Loucy (cell line): ENCODE data around the gene USP7.
"Not testable (repeated sequence)": the region's sequence is repeated elsewhere in the genome, so short reads cannot be mapped to it uniquely, and the experiment has no call there.

Experiments used
- H2AFZ ChIP-seq: fragments of 200-600 bp; sonication (generic); 2 replicates; pipeline ENCODE4 v1.6.0; 2016; ENCODE audit warnings: antibody characterized with exemption, mild to moderate bottlenecking, low read length, moderate library complexity
- H3F3A ChIP-seq: fragments of 200-600 bp; 2 replicates; pipeline ENCODE4 v1.6.0; 2016; ENCODE audit warnings: antibody characterized with exemption, low read depth, mild to moderate bottlenecking
- H3K27me3 ChIP-seq: fragments of 200-600 bp; sonication (generic); 2 replicates; pipeline ENCODE4 v1.6.1; 2014; ENCODE audit warnings: low read length, mild to moderate bottlenecking; ENCODE audit not compliant: insufficient read depth, poor library complexity, severe bottlenecking
- H3K36me3 ChIP-seq: fragments of 200-600 bp; sonication (generic); 2 replicates; pipeline ENCODE4 v1.6.1; 2016; ENCODE audit warnings: low read length; ENCODE audit not compliant: insufficient read depth
- H3K4me1 ChIP-seq: fragments of 200-600 bp; sonication (generic); 2 replicates; pipeline ENCODE4 v1.5.1; 2014; ENCODE audit warnings: low read length, mild to moderate bottlenecking; ENCODE audit not compliant: insufficient read depth, poor library complexity, severe bottlenecking
- H3K4me2 ChIP-seq: fragments of 200-600 bp; sonication (generic); 2 replicates; pipeline ENCODE4 v1.6.0; 2014; ENCODE audit warnings: antibody characterized with exemption, low read length, low read depth, mild to moderate bottlenecking; ENCODE audit not compliant: poor library complexity, severe bottlenecking
- H3K4me3 ChIP-seq: fragments of 200-600 bp; sonication (generic); 2 replicates; pipeline ENCODE4 v1.5.1; 2014; ENCODE audit warnings: low read length, mild to moderate bottlenecking, mixed read lengths; ENCODE audit not compliant: poor library complexity, severe bottlenecking
- H3K79me2 ChIP-seq: fragments of 200-600 bp; sonication (generic); 2 replicates; pipeline ENCODE4 v1.6.1; 2014; ENCODE audit warnings: low read length; ENCODE audit not compliant: insufficient read depth
- H3K9ac ChIP-seq: fragments of 200-600 bp; sonication (generic); 2 replicates; pipeline ENCODE4 v1.6.0; 2014; ENCODE audit warnings: mild to moderate bottlenecking, low read depth, low read length, moderate library complexity; ENCODE audit not compliant: poor library complexity, severe bottlenecking
- H3K9me2 ChIP-seq: fragments of 200-600 bp; sonication (generic); replicated peaks from 2 replicates; pipeline ENCODE4 v1.6.1; 2016; ENCODE audit warnings: low read depth, low read length, mixed read lengths
- H3K9me3 ChIP-seq: fragments of 200-600 bp; sonication (generic); 2 replicates; pipeline ENCODE4 v1.6.1; 2014; ENCODE audit warnings: mild to moderate bottlenecking, antibody characterized with exemption, low read length, low read depth; ENCODE audit not compliant: insufficient read depth
- H4K20me1 ChIP-seq: fragments of 200-600 bp; sonication (generic); 2 replicates; pipeline ENCODE4 v1.6.0; 2014; ENCODE audit warnings: antibody characterized with exemption, low read length, mild to moderate bottlenecking; ENCODE audit not compliant: insufficient read depth, poor library complexity, severe bottlenecking
- CTCF ChIP-seq: fragments of 200-600 bp; sonication (generic); conservative IDR thresholded peaks from 2 replicates; pipeline ENCODE4 v1.5.1; 2014; ENCODE audit warnings: mild to moderate bottlenecking, antibody characterized with exemption, low read length
- EZH2phosphoT487 ChIP-seq: fragments of 200-600 bp; IDR thresholded peaks from 2 replicates; pipeline ENCODE4 v1.6.1; 2018; ENCODE audit warnings: antibody characterized with exemption, mild to moderate bottlenecking, moderate library complexity, borderline replicate concordance

USP7 gene

DNA sequence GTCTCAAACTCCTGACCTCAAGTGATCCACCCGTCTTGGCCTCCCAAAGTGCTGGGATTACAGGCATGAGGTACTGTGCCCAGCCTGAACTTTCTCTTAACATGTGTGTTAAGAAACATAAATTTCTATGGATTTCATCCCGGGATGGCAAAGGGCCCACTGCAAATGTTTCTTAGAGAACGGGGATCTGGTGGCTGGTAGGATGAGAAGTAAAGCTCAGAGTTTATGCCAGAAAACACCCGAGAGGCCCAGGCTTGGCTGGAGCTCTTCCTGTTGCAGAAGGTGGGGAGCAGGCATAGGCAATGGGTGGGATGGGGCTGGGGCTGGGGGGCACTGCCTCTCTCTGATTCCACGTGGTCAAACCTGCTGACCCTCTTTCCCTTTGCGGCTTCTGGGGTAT, 89.3 kb downstream of the USP7 start:
- TF ChIP-seq CTCF (no peak), EZH2phosphoT487 (no peak)
- Histone ChIP-seq H3K27me3 (no peaks in the 10 kb centered on the region), H3F3A (no peaks in the 10 kb centered on the region), H2AFZ (no peak overlapping the region), H3K36me3 (no peaks in the 10 kb centered on the region), H3K9ac (no peak overlapping the region), H4K20me1 (no peaks in the 10 kb centered on the region), H3K4me1 (peaks cover 4% of the 10 kb centered on the region), H3K4me2 (no peak overlapping the region), H3K4me3 (no peak overlapping the region), H3K9me2 (no peaks in the 10 kb centered on the region), H3K9me3 (no peaks in the 10 kb centered on the region), H3K79me2 (no peaks in the 10 kb centered on the region)

DNA sequence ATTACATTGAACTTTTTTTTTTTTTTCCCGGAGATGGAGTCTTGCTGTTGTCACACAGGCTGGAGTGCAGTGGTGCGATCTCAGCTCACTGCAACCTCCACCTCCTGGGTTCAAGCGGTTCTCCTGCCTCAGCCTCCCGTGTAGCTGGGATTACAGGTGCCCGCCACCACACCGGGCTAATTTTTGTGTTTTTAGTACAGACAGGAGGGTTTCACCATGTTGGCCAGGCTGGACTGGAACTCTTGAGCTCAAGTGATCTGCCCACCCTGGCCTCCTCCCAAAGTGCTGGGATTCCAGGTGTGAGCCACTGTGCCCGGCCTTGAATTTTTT, 89.9 kb downstream of the USP7 start:
- H3K9me2 ChIP-seq, H3K9ac ChIP-seq, H3K36me3 ChIP-seq, H3K27me3 ChIP-seq, H2AFZ ChIP-seq, H3F3A ChIP-seq, H4K20me1 ChIP-seq, H3K79me2 ChIP-seq, H3K4me1 ChIP-seq, H3K9me3 ChIP-seq, H3K4me3 ChIP-seq, H3K4me2 ChIP-seq: not testable (repeated sequence)

DNA sequence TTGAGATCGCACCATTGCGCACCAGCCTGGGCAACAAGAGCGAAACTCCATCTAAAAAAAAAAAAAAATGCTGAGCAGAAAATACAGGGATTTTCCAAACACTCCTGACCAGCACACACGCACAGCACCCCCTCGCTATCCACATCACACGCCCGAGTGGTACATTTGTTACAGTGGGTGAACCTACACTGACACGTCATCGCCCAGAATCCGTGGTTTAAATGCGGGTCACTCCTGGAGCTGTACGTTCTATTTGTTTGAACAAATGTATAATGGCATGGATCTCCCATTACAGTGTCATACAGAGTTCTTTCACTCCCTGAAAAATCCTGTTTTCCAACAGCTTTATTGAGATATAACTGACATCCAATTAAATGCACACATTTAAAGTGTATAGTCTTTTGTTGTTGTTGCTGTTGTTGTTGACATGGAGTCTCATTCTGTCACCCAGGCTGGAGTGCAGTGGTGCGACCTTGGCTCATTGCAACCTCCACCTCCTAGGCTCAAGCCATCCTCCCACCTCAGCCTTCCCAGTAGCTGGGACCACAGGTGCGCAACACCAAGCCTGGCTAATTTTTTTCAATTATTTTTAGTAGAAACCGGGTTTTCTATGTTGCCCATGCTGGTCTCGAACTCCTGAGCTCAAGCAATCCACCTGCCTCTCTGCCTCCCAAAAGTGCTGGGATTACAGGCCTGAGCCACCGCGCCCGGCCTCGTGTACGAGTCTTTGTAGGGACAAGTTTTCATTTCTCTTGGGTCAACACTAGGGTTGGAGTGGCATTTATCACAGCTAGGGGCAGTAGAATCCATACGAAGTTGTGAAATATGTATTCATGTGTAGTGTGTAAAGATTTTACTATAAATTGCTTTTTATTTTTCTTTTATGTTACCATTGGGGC, 90.5 kb downstream of the USP7 start:
- TF ChIP-seq EZH2phosphoT487 (no peak), CTCF (peak; percentile 24)
- H2AFZ ChIP-seq: no peak overlapping the region
- no peaks in the 10 kb centered on the region for H3K9me2 ChIP-seq
- H3K9ac ChIP-seq: no peak overlapping the region
- no peak overlapping the region for H3K4me2 ChIP-seq
- no peaks in the 10 kb centered on the region for H3K79me2 ChIP-seq
- no peak overlapping the region for H3K4me3 ChIP-seq
- H3K4me1 ChIP-seq: peaks cover 6% of the 10 kb centered on the region
- no peaks in the 10 kb centered on the region for H3K27me3 ChIP-seq
- no peaks in the 10 kb centered on the region for H3K36me3 ChIP-seq
- no peaks in the 10 kb centered on the region for H3K9me3 ChIP-seq
- no peaks in the 10 kb centered on the region for H4K20me1 ChIP-seq
- H3F3A ChIP-seq: no peaks in the 10 kb centered on the region

- no peak overlapping the region for H3K9ac ChIP-seq
These were observed 91.6 kb downstream of the USP7 start for GRCh38 chr16:8872071-8872470.

DNA sequence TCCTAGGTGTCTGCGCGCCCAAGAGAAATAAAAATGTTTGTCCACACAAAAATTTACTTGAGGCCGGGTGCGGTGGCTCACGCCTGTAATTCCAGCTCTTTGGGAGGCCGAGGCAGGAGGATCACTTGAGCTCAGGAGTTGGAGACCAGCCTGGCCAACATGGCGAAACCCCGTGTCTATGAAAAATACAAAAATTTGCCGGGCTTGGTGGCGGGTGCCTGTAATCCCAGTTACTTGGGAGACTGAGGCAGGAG, 93.8 kb downstream of the USP7 start:
- peaks cover 32% of the 10 kb centered on the region for H3K79me2 ChIP-seq
- not testable (repeated sequence) for H3K4me1 ChIP-seq, H3K9me3 ChIP-seq, H3K9ac ChIP-seq, H2AFZ ChIP-seq, H3K4me3 ChIP-seq, H3K27me3 ChIP-seq, H3K36me3 ChIP-seq, H3F3A ChIP-seq, H3K9me2 ChIP-seq, H3K4me2 ChIP-seq
- H4K20me1 ChIP-seq: peaks cover 23% of the 10 kb centered on the region

More at GRCh38 chr16:8872071-8872470, 91.6 kb downstream of the USP7 start:
- TF ChIP-seq CTCF: no peak
- TF ChIP-seq EZH2phosphoT487: no peak
- Histone ChIP-seq H3K9me2 (no peaks in the 10 kb centered on the region), H3K36me3 (no peaks in the 10 kb centered on the region), H4K20me1 (peaks cover 8% of the 10 kb centered on the region), H3K4me1 (peaks cover 6% of the 10 kb centered on the region), H3K27me3 (no peaks in the 10 kb centered on the region), H2AFZ (no peak overlapping the region), H3K79me2 (peaks cover 10% of the 10 kb centered on the region), H3K4me2 (no peak overlapping the region), H3K9me3 (no peaks in the 10 kb centered on the region), H3K4me3 (no peak overlapping the region), H3F3A (no peaks in the 10 kb centered on the region)
